Measurements from ENCODE around the gene TMIGD3.

- no peak for TF ChIP-seq CTCF (IDR thresholded peaks at IDR 0.05; ENCODE audit: insufficient read depth, low read length)
- TF ChIP-seq REST (IDR thresholded peaks at IDR 0.05; ENCODE audit: insufficient replicate concordance, low read depth): no peak
- no peak for TF ChIP-seq GABPA (IDR thresholded peaks at IDR 0.05; ENCODE audit: low read depth)
- TF ChIP-seq POLR2AphosphoS5 (IDR thresholded peaks at IDR 0.05; ENCODE audit: low read depth): peak; percentile 78
- TF ChIP-seq SPI1 (IDR thresholded peaks at IDR 0.05; ENCODE audit: borderline replicate concordance, low read depth): peak; percentile 58; the same call in 1 of the 2 replicates
Observed at GRCh38 chr1:111491070-111491469, 12.4 kb downstream of the TMIGD3 start.

Measured in HL-60 (cell line).